Measurements from ENCODE around the gene GJB3.
"Not testable (repeated sequence)": the region's sequence is repeated elsewhere in the genome, so short reads cannot be mapped to it uniquely, and the experiment has no call there.

GJB3 gene

GRCh38 chr1:34761176-34761761 is 19.7 kb upstream of the GJB3 start:
- no peak for DNase-seq

- DNase-seq = no peak
These were observed 19.2 kb upstream of the GJB3 start for GRCh38 chr1:34761776-34762307.

- no peak for DNase-seq
These were observed 18.4 kb upstream of the GJB3 start for GRCh38 chr1:34762474-34763141.

GRCh38 chr1:34763142-34763781 is 17.8 kb upstream of the GJB3 start:
- DNase-seq = no peak

- no peak for DNase-seq
These were observed 12.2 kb upstream of the GJB3 start for GRCh38 chr1:34768856-34769255.

- DNase-seq = no peak
These were observed 10.0 kb upstream of the GJB3 start for GRCh38 chr1:34770891-34771504.

- no peak for DNase-seq
These were observed 9.2 kb upstream of the GJB3 start for GRCh38 chr1:34771573-34772371.

GRCh38 chr1:34773114-34773513 is 7.9 kb upstream of the GJB3 start:
- DNase-seq = not testable (repeated sequence)

GRCh38 chr1:34774957-34775356 is 6.1 kb upstream of the GJB3 start:
- DNase-seq = no peak

GRCh38 chr1:34776911-34777310 is 4.1 kb upstream of the GJB3 start:
- no peak for DNase-seq

GRCh38 chr1:34777519-34778321 is 3.3 kb upstream of the GJB3 start:
- DNase-seq = no peak

GRCh38 chr1:34778381-34778780 is 2.6 kb upstream of the GJB3 start:
- DNase-seq = no peak

- DNase-seq = no peak
These were observed 2.0 kb upstream of the GJB3 start for GRCh38 chr1:34779005-34779404.

- DNase-seq = no peak
These were observed 1.5 kb upstream of the GJB3 start for GRCh38 chr1:34779526-34779925.

- DNase-seq = no peak
These were observed 1.1 kb upstream of the GJB3 start for GRCh38 chr1:34779962-34780361.

- no peak for DNase-seq
These were observed 486 bp upstream of the GJB3 start for GRCh38 chr1:34780528-34780927.

- DNase-seq = no peak
These were observed 904 bp downstream of the GJB3 start for GRCh38 chr1:34781844-34782391.

GRCh38 chr1:34784751-34785221 is 3.8 kb downstream of the GJB3 start:
- no peak for DNase-seq

- DNase-seq = no peak
These were observed 4.3 kb downstream of the GJB3 start for GRCh38 chr1:34785231-34785874.

GRCh38 chr1:34785875-34786470 is 5.0 kb downstream of the GJB3 start:
- DNase-seq = no peak

All from NCI-H774 (cell line).